Sigmoid colon (tissue), 7 donors: ENCODE data around the gene EFCAB12. TPM values are rescaled to one million over a fixed set of nuclear protein-coding genes. Genes with fewer than 3 reads are reported as not detected.

Experiments used
- DNase-seq: peaks from one replicate; pipeline ENCODE4 v3.0.0-alpha.2; 2019
- H3K27ac ChIP-seq, 4 donors: fragments of 200-600 bp; sonication (generic); one replicate each; pipeline ENCODE4 v1.5.1; 2016 to 2019; ENCODE audit warnings: mild to moderate bottlenecking in 1 of 4
- H3K27me3 ChIP-seq, 3 donors: fragments of 200-600 bp; sonication (generic); one replicate each; pipeline ENCODE4 v1.5.1; 2019; ENCODE audit warnings: mild to moderate bottlenecking in 1 of 3
- H3K36me3 ChIP-seq, 4 donors: fragments of 200-600 bp; sonication (generic); one replicate each; pipeline ENCODE4 v1.5.1; 2016 to 2019
- H3K4me1 ChIP-seq, 4 donors: fragments of 200-600 bp; sonication (generic); one replicate each; pipeline ENCODE4 v1.5.1; 2017 to 2019
- H3K4me3 ChIP-seq, 4 donors: fragments of 200-600 bp; sonication (generic); one replicate each; pipeline ENCODE4 v1.5.1; 2017 to 2019; ENCODE audit warnings: mild to moderate bottlenecking in 2 of 4, moderate library complexity in 1 of 4
- H3K9me3 ChIP-seq, 4 donors: fragments of 200-600 bp in 3 of 4; sonication (generic) in 3 of 4; one replicate each; pipeline versions ENCODE4 v1.5.1 to v1.6.1; 2013 to 2019
- CTCF ChIP-seq, 4 experiments: fragments of 450-650 bp in 3 of 4; fragments of 200-600 bp in 1 of 4; IDR thresholded peaks; one replicate each; pipeline ENCODE4 v1.5.1; 2016 to 2019; ENCODE audit warnings: antibody characterized with exemption in 4 of 4, mild to moderate bottlenecking in 3 of 4, moderate library complexity in 2 of 4
- EP300 ChIP-seq, 4 donors: sonication (generic); formaldehyde crosslinking; IDR thresholded peaks; one replicate each; pipeline ENCODE4 v1.6.1; 2017; ENCODE audit warnings: antibody characterized with exemption in 4 of 4
- POLR2A ChIP-seq, 2 donors: fragments of 450-650 bp; IDR thresholded peaks; one replicate each; pipeline ENCODE4 v1.6.1; 2016; ENCODE audit warnings: antibody characterized with exemption in 2 of 2, mild to moderate bottlenecking in 2 of 2, moderate library complexity in 2 of 2
- POLR2AphosphoS5 ChIP-seq, 4 donors: sonication (generic); formaldehyde crosslinking; IDR thresholded peaks; one replicate each; pipeline ENCODE4 v1.6.1; 2017; ENCODE audit warnings: antibody characterized with exemption in 4 of 4
- WGBS, 2 donors: extraction: QIAGEN DNeasy Blood & Tissue Kit; methylation state at CpG; one replicate each; pipeline ENCODE4 v1.1.7; 2013; 5-methylcytosine and 5-hydroxymethylcytosine counted together
- intact Hi-C: fragments of 100-400 bp; cut with DNase I; formaldehyde crosslinking; loops from one replicate; pipeline ENCODE4 v1.15.1; 2023
- polyA plus RNA-seq, 3 donors: library from polyadenylated mRNA; stranded (reverse); fragments of 200-250 nt; gene quantifications; one replicate each; pipeline ENCODE4 v1.2.3, GENCODE V29; 2013
- total RNA-seq, 4 donors: library from RNA; depleted of rRNA; stranded (reverse); fragments of >200 nt; gene quantifications; one replicate each; pipeline ENCODE4 v1.1.0, GENCODE V29; 2016
- donor health status: healthy with polysubstance abuse.
- donor health status: Bipolar disorder and iron deficiency.
- donor health status: healthy.

The EFCAB12 gene
- total and polyA plus RNA-seq, 7 donors = 0.36 to 0.46 (median 0.38) TPM; not detected in 4

- no peak overlapping the region for H3K27ac ChIP-seq
- 73 to 90% methylated on average over 5 of the region's 5 CpGs for WGBS, 2 donors
- intact Hi-C loops = no loop called here
Measured at GRCh38 chr3:129433565-129433964, 5.1 kb upstream of the EFCAB12 start.

GRCh38 chr3:129432671-129433070, 4.2 kb upstream of the EFCAB12 start:
- TF ChIP-seq CTCF (IDR thresholded peaks at IDR 0.05) (no peak), POLR2A (IDR thresholded peaks at IDR 0.05) (no peak), POLR2AphosphoS5 (IDR thresholded peaks at IDR 0.05) (no peak), EP300 (IDR thresholded peaks at IDR 0.05) (no peak)
- intact Hi-C loops = no loop called here
- Histone ChIP-seq H3K27ac (no peak overlapping the region), H3K4me3 (no peak overlapping the region), H3K9me3 (no peaks in the 10 kb centered on the region), H3K36me3 (peaks cover 20 to 79% (median 24%) of the 10 kb centered on the region in 4 donors), H3K27me3 (no peaks in the 10 kb centered on the region), H3K4me1 (peaks cover 0 to 26% (median 8%) of the 10 kb centered on the region in 4 donors)
- no peak for DNase-seq

More at GRCh38 chr3:129433565-129433964, 5.1 kb upstream of the EFCAB12 start:
- Histone ChIP-seq H3K36me3 (peaks cover 20 to 85% (median 25%) of the 10 kb centered on the region in 4 donors), H3K27me3 (no peaks in the 10 kb centered on the region), H3K9me3 (no peaks in the 10 kb centered on the region), H3K4me3 (no peak overlapping the region), H3K4me1 (peaks cover 0 to 26% (median 7%) of the 10 kb centered on the region in 4 donors)
- DNase-seq = no peak
- TF ChIP-seq POLR2A (IDR thresholded peaks at IDR 0.05) = no peak
- no peak for TF ChIP-seq CTCF (IDR thresholded peaks at IDR 0.05)
- no peak for TF ChIP-seq EP300 (IDR thresholded peaks at IDR 0.05)
- no peak for TF ChIP-seq POLR2AphosphoS5 (IDR thresholded peaks at IDR 0.05)

GRCh38 chr3:129432036-129432435, 3.6 kb upstream of the EFCAB12 start:
- H3K9me3 ChIP-seq = no peaks in the 10 kb centered on the region
- 85 to 88% methylated on average over 7 of the region's 7 CpGs for WGBS, 2 donors
- H3K4me3 ChIP-seq = no peak overlapping the region
- no peak for TF ChIP-seq CTCF (IDR thresholded peaks at IDR 0.05)
- TF ChIP-seq POLR2AphosphoS5 (IDR thresholded peaks at IDR 0.05) = no peak
- peaks cover 0 to 24% (median 8%) of the 10 kb centered on the region in 4 donors for H3K4me1 ChIP-seq
- no peak overlapping the region for H3K27ac ChIP-seq
- intact Hi-C loops = no loop called here
- peaks cover 20 to 73% (median 22%) of the 10 kb centered on the region in 4 donors for H3K36me3 ChIP-seq
- DNase-seq = no peak
- H3K27me3 ChIP-seq = no peaks in the 10 kb centered on the region

- H3K4me3 ChIP-seq = no peak overlapping the region
- H3K4me1 ChIP-seq = peaks cover 0 to 15% (median 8%) of the 10 kb centered on the region in 4 donors
- H3K27me3 ChIP-seq = no peaks in the 10 kb centered on the region
- no peak for DNase-seq
- 87 to 90% methylated on average over 4 of the region's 4 CpGs for WGBS, 2 donors
- no peaks in the 10 kb centered on the region for H3K9me3 ChIP-seq
- no peak for TF ChIP-seq POLR2AphosphoS5 (IDR thresholded peaks at IDR 0.05)
- TF ChIP-seq POLR2A (IDR thresholded peaks at IDR 0.05) = no peak
- no peak for TF ChIP-seq CTCF (IDR thresholded peaks at IDR 0.05)
- H3K36me3 ChIP-seq = peaks cover 15 to 50% (median 16%) of the 10 kb centered on the region in 4 donors
- intact Hi-C loops = no loop called here
- peak overlapping the region in 2 of 4 donors; percentile 67 to 73 for H3K27ac ChIP-seq
Measured at GRCh38 chr3:129429602-129430001, 1.2 kb upstream of the EFCAB12 start.

GRCh38 chr3:129429080-129429451, 630 bp upstream of the EFCAB12 start:
- H3K27ac ChIP-seq = peak overlapping the region; percentile 66 to 73 (median 68)
- H3K36me3 ChIP-seq = peaks cover 15 to 45% (median 16%) of the 10 kb centered on the region in 4 donors
- H3K4me3 ChIP-seq = peak overlapping the region in 2 of 4 donors; percentile 56
- 79 to 84% methylated on average over 3 of the region's 3 CpGs for WGBS, 2 donors
- intact Hi-C loops = no loop called here
- no peaks in the 10 kb centered on the region for H3K27me3 ChIP-seq
- H3K9me3 ChIP-seq = no peaks in the 10 kb centered on the region
- TF ChIP-seq EP300 (IDR thresholded peaks at IDR 0.05) = no peak
- no peak for TF ChIP-seq POLR2AphosphoS5 (IDR thresholded peaks at IDR 0.05)
- TF ChIP-seq CTCF (IDR thresholded peaks at IDR 0.05) = no peak
- no peak for TF ChIP-seq POLR2A (IDR thresholded peaks at IDR 0.05)
- no peak for DNase-seq
- H3K4me1 ChIP-seq = peaks cover 0 to 15% (median 8%) of the 10 kb centered on the region in 4 donors
